A673 (cell line): ENCODE results near the gene DNTTIP2. TPM values are rescaled to one million over a fixed set of nuclear protein-coding genes. Genes with fewer than 3 reads are reported as not detected.
A peak's percentile ranks its signal among the peaks of the same experiment; 100 is the strongest.

ENCODE experiments used
- BruUV-seq: library from RNA; stranded (reverse); fragments of 400-500 nt; replicated peaks from 2 replicates; lab custom pipeline; 2021; lab: Mats Ljungman, UMichigan
- CTCF ChIA-PET: fragments of 300-600 bp; sonication (Branson Sonifier 250); formaldehyde crosslinking; loops from one replicate; lab custom pipeline; 2022; ENCODE audit warnings: antibody characterized with exemption; lab: Charles Lee
- POLR2A ChIA-PET: fragments of 300-600 bp; sonication (Branson Sonifier 250); formaldehyde crosslinking; loops from one replicate; lab custom pipeline; 2022; ENCODE audit warnings: antibody characterized with exemption; ENCODE audit not compliant: low non-redundant PET; lab: Charles Lee
- DNase-seq: peaks from one replicate; pipeline ENCODE4 v3.0.0-alpha.2; 2015; ENCODE audit warnings: low spot score
- H3K27ac ChIP-seq: fragments of 200-600 bp; sonication (generic); 2 replicates; pipeline ENCODE4 v1.5.1; 2016; ENCODE audit warnings: mixed run types, low read depth, mild to moderate bottlenecking, mixed read lengths, antibody characterized with exemption, low read length; ENCODE audit not compliant: poor library complexity, severe bottlenecking
- H3K27me3 ChIP-seq: fragments of 200-600 bp; sonication (generic); replicated peaks from 2 replicates; pipeline ENCODE4 v1.6.1; 2017; ENCODE audit warnings: mixed run types, low read depth, mild to moderate bottlenecking, mixed read lengths, antibody characterized with exemption, low read length; ENCODE audit not compliant: insufficient read depth, poor library complexity
- H3K36me3 ChIP-seq: fragments of 200-600 bp; sonication (generic); 2 replicates; pipeline ENCODE4 v1.6.1; 2016; ENCODE audit warnings: mixed run types, mild to moderate bottlenecking, mixed read lengths, antibody characterized with exemption, low read length; ENCODE audit not compliant: insufficient read depth, poor library complexity, severe bottlenecking
- H3K4me1 ChIP-seq: fragments of 200-600 bp; sonication (generic); 2 replicates; pipeline ENCODE4 v1.6.1; 2017; ENCODE audit warnings: mixed run types, mild to moderate bottlenecking, mixed read lengths, antibody characterized with exemption, low read length; ENCODE audit not compliant: insufficient read depth, poor library complexity, severe bottlenecking
- H3K4me3 ChIP-seq: fragments of 200-600 bp; sonication (generic); 2 replicates; pipeline ENCODE4 v1.5.1; 2016; ENCODE audit warnings: low read depth, mixed run types, mild to moderate bottlenecking, mixed read lengths, low read length; ENCODE audit not compliant: poor library complexity, severe bottlenecking
- H3K9me3 ChIP-seq: fragments of 200-600 bp; sonication (generic); 2 replicates; pipeline ENCODE4 v1.6.1; 2016; ENCODE audit warnings: mixed run types, low read depth, mild to moderate bottlenecking, mixed read lengths, antibody characterized with exemption, low read length; ENCODE audit not compliant: poor library complexity, severe bottlenecking
- EZH2 ChIP-seq: fragments of 200-600 bp; sonication (generic); IDR thresholded peaks from 2 replicates; pipeline ENCODE4 v1.6.1; 2017; ENCODE audit warnings: borderline replicate concordance, low read depth, mild to moderate bottlenecking, mixed read lengths, antibody characterized with exemption, low read length; ENCODE audit not compliant: poor library complexity, severe bottlenecking
- intact Hi-C: fragments of 100-400 bp; cut with micrococcal nuclease; formaldehyde crosslinking; loops from one replicate; pipeline ENCODE4 v1.10.0; 2022; ENCODE audit not compliant: unreplicated experiment
- total RNA-seq: library from RNA; stranded (reverse); gene quantifications from 2 replicates; pipeline ENCODE4 v1.2.3, GENCODE V29; 2021
- TF ChIP-seq, protein P1 (sequence below): fragments of 300-800, 200-600 bp; sonication (generic); conservative IDR thresholded peaks from 2 replicates; pipeline ENCODE4 v1.5.1; 2017; ENCODE audit warnings: low read depth, mild to moderate bottlenecking, antibody characterized with exemption, low read length, moderate library complexity, mixed read lengths

The DNTTIP2 gene
- total RNA-seq, 1 experiment from 2014 or later, result 102 TPM

DNA sequence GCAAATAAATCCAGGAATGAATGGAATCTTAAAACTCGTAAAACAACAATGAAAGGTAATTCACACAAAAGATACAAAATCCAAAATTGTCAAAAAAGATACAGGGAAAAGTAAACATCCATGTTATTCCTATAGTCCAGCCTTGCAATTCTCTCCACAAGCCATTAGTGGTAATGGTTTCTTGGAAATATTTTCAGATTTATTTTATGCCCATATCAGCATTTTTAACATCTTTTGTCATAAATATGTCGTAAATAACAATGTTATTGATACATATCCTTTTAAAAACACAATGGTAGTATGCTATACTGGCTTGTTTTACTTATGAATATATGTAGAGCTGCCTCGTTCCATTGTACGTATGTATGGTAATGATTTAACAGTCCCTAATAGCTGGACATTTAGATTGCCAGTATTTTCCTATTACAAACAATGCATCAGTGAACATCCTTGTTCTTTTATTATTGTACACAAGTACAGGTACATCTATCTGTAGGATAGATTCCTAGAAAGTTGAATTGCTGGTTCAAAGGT lies 30.6 kb downstream of the DNTTIP2 start:
- no TSS peak for BruUV-seq
- no peak overlapping the region for H3K27ac ChIP-seq
- CTCF ChIA-PET, result interaction anchor here (1.8 kb wide), 1 partner anchor 219 kb away, joined by 10 read pairs; no protein-coding TSS in a partner anchor
- H3K36me3 ChIP-seq, result no peaks in the 10 kb centered on the region
- intact Hi-C loops, result no loop called here
- H3K4me1 ChIP-seq, result peaks cover 6% of the 10 kb centered on the region
- H3K9me3 ChIP-seq, result no peaks in the 10 kb centered on the region
- H3K27me3 ChIP-seq, result no peaks in the 10 kb centered on the region
- POLR2A ChIA-PET, result interaction anchor here (0.8 kb wide), 1 partner anchor 913 kb away, joined by 3 read pairs; no protein-coding TSS in a partner anchor
- TF ChIP-seq, protein P1, sequence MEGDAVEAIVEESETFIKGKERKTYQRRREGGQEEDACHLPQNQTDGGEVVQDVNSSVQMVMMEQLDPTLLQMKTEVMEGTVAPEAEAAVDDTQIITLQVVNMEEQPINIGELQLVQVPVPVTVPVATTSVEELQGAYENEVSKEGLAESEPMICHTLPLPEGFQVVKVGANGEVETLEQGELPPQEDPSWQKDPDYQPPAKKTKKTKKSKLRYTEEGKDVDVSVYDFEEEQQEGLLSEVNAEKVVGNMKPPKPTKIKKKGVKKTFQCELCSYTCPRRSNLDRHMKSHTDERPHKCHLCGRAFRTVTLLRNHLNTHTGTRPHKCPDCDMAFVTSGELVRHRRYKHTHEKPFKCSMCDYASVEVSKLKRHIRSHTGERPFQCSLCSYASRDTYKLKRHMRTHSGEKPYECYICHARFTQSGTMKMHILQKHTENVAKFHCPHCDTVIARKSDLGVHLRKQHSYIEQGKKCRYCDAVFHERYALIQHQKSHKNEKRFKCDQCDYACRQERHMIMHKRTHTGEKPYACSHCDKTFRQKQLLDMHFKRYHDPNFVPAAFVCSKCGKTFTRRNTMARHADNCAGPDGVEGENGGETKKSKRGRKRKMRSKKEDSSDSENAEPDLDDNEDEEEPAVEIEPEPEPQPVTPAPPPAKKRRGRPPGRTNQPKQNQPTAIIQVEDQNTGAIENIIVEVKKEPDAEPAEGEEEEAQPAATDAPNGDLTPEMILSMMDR, result no peak
- no peak for TF ChIP-seq EZH2
- no peak for DNase-seq
- peak overlapping the region; percentile 96 for H3K4me3 ChIP-seq

DNA sequence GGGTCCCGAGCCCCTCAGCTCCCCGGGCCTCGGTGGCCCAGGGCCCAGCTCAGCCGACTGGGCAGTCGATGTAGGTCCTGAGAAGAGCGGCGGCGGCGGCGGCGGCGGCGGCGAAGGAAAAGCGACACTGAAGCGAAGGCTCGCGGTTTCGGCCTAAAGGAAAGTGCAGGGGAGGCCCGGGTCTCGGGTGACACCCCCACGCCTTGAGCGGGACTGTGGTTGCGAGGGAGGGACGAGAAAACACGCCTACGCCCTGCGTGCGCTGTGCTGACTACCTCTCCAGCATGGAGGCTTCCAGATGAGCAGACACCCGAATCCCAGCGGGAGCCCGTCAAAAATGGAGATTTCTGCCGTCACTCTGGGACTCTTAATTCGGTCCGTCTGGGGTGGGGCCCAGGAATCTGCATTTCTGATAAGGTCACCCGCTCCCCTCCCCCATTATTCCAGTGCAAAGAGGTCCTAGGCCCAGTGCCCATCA lies 31.2 kb downstream of the DNTTIP2 start:
- peak overlapping the region; percentile 96 for H3K4me3 ChIP-seq
- ChIA-PET POLR2A (interaction anchor here (0.6 to 0.8 kb wide), 2 partner anchors 569 to 913 kb away, joined by 3 to 7 read pairs; no protein-coding TSS in a partner anchor), CTCF (interaction anchor here (1.8 kb wide), 1 partner anchor 218 kb away, joined by 10 read pairs; no protein-coding TSS in a partner anchor)
- H3K27me3 ChIP-seq, result no peaks in the 10 kb centered on the region
- DNase-seq, result peak; percentile 89
- H3K9me3 ChIP-seq, result no peaks in the 10 kb centered on the region
- H3K27ac ChIP-seq, result peak overlapping the region; percentile 91
- intact Hi-C loops, result no loop called here
- peaks cover 6% of the 10 kb centered on the region for H3K4me1 ChIP-seq
- BruUV-seq, result no TSS peak
- H3K36me3 ChIP-seq, result no peaks in the 10 kb centered on the region
- TF ChIP-seq, protein P1, result no peak
- TF ChIP-seq EZH2, result no peak

DNA sequence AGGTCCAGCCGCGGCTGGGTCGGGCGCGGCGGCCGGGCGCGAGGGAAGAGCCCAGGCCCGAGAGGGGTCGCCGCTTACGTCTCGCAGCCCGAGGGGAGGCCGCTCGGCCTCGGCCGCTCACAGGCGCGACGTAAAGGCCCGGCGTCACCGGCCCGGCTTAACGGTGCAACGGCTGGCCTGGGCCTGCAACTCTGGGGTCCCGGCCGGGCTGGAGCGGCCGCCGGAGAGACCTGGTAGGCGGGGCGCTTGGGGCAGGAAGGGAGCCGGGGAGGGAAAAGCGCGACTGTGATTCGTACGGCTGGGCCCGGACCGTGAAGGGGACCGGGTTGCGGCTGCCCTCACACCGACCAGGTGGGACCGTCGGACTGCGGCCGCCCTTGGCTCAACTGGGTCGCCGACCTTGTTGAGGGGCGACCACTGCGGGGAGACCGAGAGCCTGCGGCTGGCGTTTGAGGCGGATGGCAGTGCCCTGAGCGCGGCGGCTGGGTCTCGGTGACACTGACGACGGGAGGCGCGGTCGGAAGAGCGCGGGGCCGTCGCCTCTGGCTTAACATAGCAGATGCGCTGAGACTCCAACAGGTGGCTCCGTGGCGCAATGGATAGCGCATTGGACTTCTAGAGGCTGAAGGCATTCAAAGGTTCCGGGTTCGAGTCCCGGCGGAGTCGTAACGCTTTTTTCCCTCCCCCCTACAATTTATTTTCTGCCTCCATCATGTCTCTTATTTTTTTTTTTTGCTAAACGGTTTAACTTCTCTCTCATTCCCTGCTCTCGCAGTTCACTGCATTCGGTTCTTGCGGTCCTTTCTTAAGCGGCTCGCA lies 31.8 kb downstream of the DNTTIP2 start:
- Histone ChIP-seq H3K27ac (peak overlapping the region; percentile 91), H3K9me3 (no peaks in the 10 kb centered on the region), H3K4me3 (peak overlapping the region; percentile 96), H3K27me3 (no peaks in the 10 kb centered on the region), H3K36me3 (no peaks in the 10 kb centered on the region), H3K4me1 (peaks cover 6% of the 10 kb centered on the region)
- no TSS peak for BruUV-seq
- intact Hi-C loops, result no loop called here
- POLR2A ChIA-PET, result interaction anchor here (0.6 to 0.8 kb wide), 2 partner anchors 570 to 912 kb away, joined by 3 to 7 read pairs; no protein-coding TSS in a partner anchor
- no peak for TF ChIP-seq EZH2
- CTCF ChIA-PET, result interaction anchor here (1.8 to 2.0 kb wide), 1 partner anchor 218 kb away, joined by 10 to 11 read pairs; no protein-coding TSS in a partner anchor
- DNase-seq, result peak; percentile 92
